Liver (tissue), 9 donors: ENCODE measurements around the gene ZC3HAV1. TPM values are rescaled to one million over a fixed set of nuclear protein-coding genes. Genes with fewer than 3 reads are reported as not detected.

Experiments
- DNase-seq: peaks from one replicate; pipeline ENCODE4 v3.0.0-alpha.2; 2017; ENCODE audit warnings: low spot score
- H3K27ac ChIP-seq, 2 donors: one replicate each; pipeline ENCODE4 v1.7.0; 2013; ENCODE audit warnings: inconsistent platforms in 2 of 2, low read length in 2 of 2, control low read depth in 1 of 2, low read depth in 1 of 2, mild to moderate bottlenecking in 1 of 2
- H3K27me3 ChIP-seq, 4 donors: one replicate each; pipeline versions ENCODE4 v1.6.1 to v1.7.0; 2013; ENCODE audit warnings: low read length in 3 of 4, inconsistent platforms in 1 of 4, mild to moderate bottlenecking in 1 of 4, moderate library complexity in 1 of 4; ENCODE audit not compliant: control insufficient read depth in 4 of 4, insufficient read depth in 4 of 4
- H3K36me3 ChIP-seq, 4 donors: one replicate each; pipeline versions ENCODE4 v1.6.1 to v1.7.0; 2013; ENCODE audit warnings: low read length in 3 of 4, mild to moderate bottlenecking in 3 of 4, low read depth in 1 of 4, moderate library complexity in 1 of 4; ENCODE audit not compliant: control insufficient read depth in 4 of 4, insufficient read depth in 3 of 4
- H3K4me1 ChIP-seq, 4 donors: one replicate each; pipeline versions ENCODE4 v1.6.1 to v1.7.0; 2013; ENCODE audit warnings: low read length in 3 of 4, mild to moderate bottlenecking in 3 of 4, moderate library complexity in 1 of 4; ENCODE audit not compliant: control insufficient read depth in 4 of 4, insufficient read depth in 4 of 4
- H3K4me3 ChIP-seq, 3 donors: one replicate each; pipeline versions ENCODE4 v1.6.1 to v1.7.0; 2013; ENCODE audit warnings: low read length in 3 of 3, control low read depth in 1 of 3, low read depth in 1 of 3, mild to moderate bottlenecking in 1 of 3
- H3K9ac ChIP-seq, 2 donors: one replicate each; pipeline ENCODE4 v1.7.0; 2013; ENCODE audit warnings: low read length in 2 of 2, mild to moderate bottlenecking in 2 of 2, moderate library complexity in 2 of 2, control low read depth in 1 of 2, low read depth in 1 of 2
- H3K9me3 ChIP-seq, 4 donors: one replicate each; pipeline versions ENCODE4 v1.6.1 to v1.7.0; 2013; ENCODE audit warnings: low read length in 3 of 4; ENCODE audit not compliant: control insufficient read depth in 4 of 4
- EGR1 ChIP-seq, 2 donors: IDR thresholded peaks; 2 replicates each; pipeline ENCODE4 v1.6.1; 2016 to 2018; ENCODE audit warnings: antibody characterized with exemption in 2 of 2, low read depth in 2 of 2
- FOXA1 ChIP-seq: IDR thresholded peaks from 2 replicates; pipeline ENCODE4 v1.6.1; 2016; ENCODE audit warnings: antibody characterized with exemption
- FOXA2 ChIP-seq: IDR thresholded peaks from 2 replicates; pipeline ENCODE4 v1.6.1; 2016; ENCODE audit warnings: antibody characterized with exemption
- GABPA ChIP-seq, 2 donors: IDR thresholded peaks in 1 of 2; conservative IDR thresholded peaks in 1 of 2; 2 replicates each; pipeline ENCODE4 v1.6.1; 2016; ENCODE audit warnings: antibody characterized with exemption in 2 of 2, mild to moderate bottlenecking in 1 of 2, moderate library complexity in 1 of 2
- HNF4A ChIP-seq, 2 donors: conservative IDR thresholded peaks; 2 replicates each; pipeline ENCODE4 v1.6.1; 2016; ENCODE audit warnings: antibody characterized with exemption in 2 of 2, mild to moderate bottlenecking in 2 of 2
- HNF4G ChIP-seq: IDR thresholded peaks from 2 replicates; pipeline ENCODE4 v1.6.1; 2016; ENCODE audit warnings: antibody characterized with exemption
- JUND ChIP-seq, 2 donors: IDR thresholded peaks; 2 replicates each; pipeline ENCODE4 v1.6.1; 2016; ENCODE audit warnings: antibody characterized with exemption in 2 of 2
- MAX ChIP-seq: IDR thresholded peaks from 2 replicates; pipeline ENCODE4 v1.6.1; 2016; ENCODE audit warnings: antibody characterized with exemption
- NR2F2 ChIP-seq: IDR thresholded peaks from 2 replicates; pipeline ENCODE4 v1.6.1; 2016; ENCODE audit warnings: antibody characterized with exemption
- RAD21 ChIP-seq, 2 donors: IDR thresholded peaks; 2 replicates each; pipeline ENCODE4 v1.6.1; 2016; ENCODE audit warnings: antibody characterized with exemption in 2 of 2, mild to moderate bottlenecking in 2 of 2
- RXRA ChIP-seq, 2 donors: IDR thresholded peaks; 2 replicates each; pipeline ENCODE4 v1.6.1; 2017 to 2018; ENCODE audit warnings: antibody characterized with exemption in 2 of 2, mild to moderate bottlenecking in 1 of 2
- SP1 ChIP-seq: IDR thresholded peaks from 2 replicates; pipeline ENCODE4 v1.6.1; 2018; ENCODE audit warnings: antibody characterized with exemption, mild to moderate bottlenecking
- TAF1 ChIP-seq: conservative IDR thresholded peaks from 2 replicates; pipeline ENCODE4 v1.6.1; 2016; ENCODE audit warnings: antibody characterized with exemption, mild to moderate bottlenecking
- YY1 ChIP-seq: IDR thresholded peaks from 2 replicates; pipeline ENCODE4 v1.6.1; 2016; ENCODE audit warnings: antibody characterized with exemption, mild to moderate bottlenecking
- WGBS: extraction: QIAGEN DNeasy Blood & Tissue Kit; methylation state at CpG from one replicate; pipeline ENCODE4 v1.1.7; 2013; 5-methylcytosine and 5-hydroxymethylcytosine counted together
- polyA plus RNA-seq, 2 donors: library from polyadenylated mRNA; stranded (reverse) in 1 of 2; unstranded in 1 of 2; fragments of 200-250 nt in 1 of 2; fragments of >200 nt in 1 of 2; fragmentation: Nextera tagmentation in 1 of 2; extraction: Ambion mirVana in 1 of 2; gene quantifications; one replicate each; pipeline versions ENCODE4 v1.2.1 to v1.2.3, GENCODE V29; 2013 to 2015
- total RNA-seq, 2 donors: library from RNA; depleted of rRNA; stranded (reverse); fragments of >200 nt; gene quantifications; one replicate each; pipeline ENCODE4 v1.2.3, GENCODE V29; 2014
- TF ChIP-seq, protein P1 (sequence below): fragments of 150-350 bp; IDR thresholded peaks from 2 replicates; pipeline ENCODE4 v1.5.1; 2017; ENCODE audit warnings: improper control_type of control experiment, low read depth, low read length; ENCODE audit not compliant: missing input control
- TF ChIP-seq, protein P2 (sequence below): IDR thresholded peaks from 2 replicates; pipeline ENCODE4 v1.6.1; 2016; ENCODE audit warnings: antibody characterized with exemption
- TF ChIP-seq, protein P3 (sequence below): IDR thresholded peaks from 2 replicates; pipeline ENCODE4 v1.6.1; 2016; ENCODE audit warnings: antibody characterized with exemption
- TF ChIP-seq, protein P4 (sequence below): IDR thresholded peaks from 2 replicates; pipeline ENCODE4 v1.6.1; 2016; ENCODE audit warnings: antibody characterized with exemption, mild to moderate bottlenecking
- donor health status: healthy.
- donor health status: healthy.
- donor health status: healthy.
- donor health status: healthy.
- donor health status: healthy.

The ZC3HAV1 gene
- total and polyA plus RNA-seq, 4 donors = 6.6 to 40.5 (median 16.5) TPM

DNA sequence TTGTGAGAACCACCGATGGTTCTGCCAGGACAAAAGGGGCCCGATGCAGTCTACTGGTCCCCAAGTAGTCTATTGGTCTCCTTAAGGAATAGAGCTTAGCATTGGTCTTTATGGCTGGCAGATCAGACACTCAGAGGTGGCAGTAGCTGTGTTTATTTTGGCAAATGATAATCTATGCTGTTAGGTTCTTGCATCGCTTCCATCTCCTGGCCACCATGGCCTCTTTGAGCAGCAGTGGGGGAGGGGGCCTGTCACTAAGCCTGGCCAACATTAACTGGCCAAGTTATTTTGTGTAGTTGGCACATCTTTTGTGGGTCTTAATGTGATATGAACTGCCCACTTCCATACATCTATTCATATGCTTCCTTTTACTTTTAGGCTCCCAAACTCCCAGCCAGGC, 4.5 kb upstream of the ZC3HAV1 start:
- Histone ChIP-seq H3K4me1 (peaks cover 0 to 4% (median 0%) of the 10 kb centered on the region in 4 donors), H3K27ac (no peak overlapping the region), H3K4me3 (no peak overlapping the region), H3K9me3 (no peaks in the 10 kb centered on the region), H3K27me3 (no peaks in the 10 kb centered on the region), H3K36me3 (no peaks in the 10 kb centered on the region), H3K9ac (no peak overlapping the region)
- 75% methylated on average over 3 of the region's 3 CpGs for whole genome bisulfite sequencing
- TF ChIP-seq HNF4A (conservative IDR thresholded peaks at IDR 0.05) = no peak
- TF ChIP-seq EGR1 (IDR thresholded peaks at IDR 0.05; ENCODE audit: low read depth in 2 of 2) = no peak
- TF ChIP-seq FOXA2 = no peak
- TF ChIP-seq RXRA (IDR thresholded peaks at IDR 0.05) = no peak
- TF ChIP-seq, protein P1, sequence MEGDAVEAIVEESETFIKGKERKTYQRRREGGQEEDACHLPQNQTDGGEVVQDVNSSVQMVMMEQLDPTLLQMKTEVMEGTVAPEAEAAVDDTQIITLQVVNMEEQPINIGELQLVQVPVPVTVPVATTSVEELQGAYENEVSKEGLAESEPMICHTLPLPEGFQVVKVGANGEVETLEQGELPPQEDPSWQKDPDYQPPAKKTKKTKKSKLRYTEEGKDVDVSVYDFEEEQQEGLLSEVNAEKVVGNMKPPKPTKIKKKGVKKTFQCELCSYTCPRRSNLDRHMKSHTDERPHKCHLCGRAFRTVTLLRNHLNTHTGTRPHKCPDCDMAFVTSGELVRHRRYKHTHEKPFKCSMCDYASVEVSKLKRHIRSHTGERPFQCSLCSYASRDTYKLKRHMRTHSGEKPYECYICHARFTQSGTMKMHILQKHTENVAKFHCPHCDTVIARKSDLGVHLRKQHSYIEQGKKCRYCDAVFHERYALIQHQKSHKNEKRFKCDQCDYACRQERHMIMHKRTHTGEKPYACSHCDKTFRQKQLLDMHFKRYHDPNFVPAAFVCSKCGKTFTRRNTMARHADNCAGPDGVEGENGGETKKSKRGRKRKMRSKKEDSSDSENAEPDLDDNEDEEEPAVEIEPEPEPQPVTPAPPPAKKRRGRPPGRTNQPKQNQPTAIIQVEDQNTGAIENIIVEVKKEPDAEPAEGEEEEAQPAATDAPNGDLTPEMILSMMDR = no peak
- TF ChIP-seq, protein P2, sequence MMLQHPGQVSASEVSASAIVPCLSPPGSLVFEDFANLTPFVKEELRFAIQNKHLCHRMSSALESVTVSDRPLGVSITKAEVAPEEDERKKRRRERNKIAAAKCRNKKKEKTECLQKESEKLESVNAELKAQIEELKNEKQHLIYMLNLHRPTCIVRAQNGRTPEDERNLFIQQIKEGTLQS = no peak
- no peak for DNase-seq

- H3K27me3 ChIP-seq = no peaks in the 10 kb centered on the region
- TF ChIP-seq, protein P3, sequence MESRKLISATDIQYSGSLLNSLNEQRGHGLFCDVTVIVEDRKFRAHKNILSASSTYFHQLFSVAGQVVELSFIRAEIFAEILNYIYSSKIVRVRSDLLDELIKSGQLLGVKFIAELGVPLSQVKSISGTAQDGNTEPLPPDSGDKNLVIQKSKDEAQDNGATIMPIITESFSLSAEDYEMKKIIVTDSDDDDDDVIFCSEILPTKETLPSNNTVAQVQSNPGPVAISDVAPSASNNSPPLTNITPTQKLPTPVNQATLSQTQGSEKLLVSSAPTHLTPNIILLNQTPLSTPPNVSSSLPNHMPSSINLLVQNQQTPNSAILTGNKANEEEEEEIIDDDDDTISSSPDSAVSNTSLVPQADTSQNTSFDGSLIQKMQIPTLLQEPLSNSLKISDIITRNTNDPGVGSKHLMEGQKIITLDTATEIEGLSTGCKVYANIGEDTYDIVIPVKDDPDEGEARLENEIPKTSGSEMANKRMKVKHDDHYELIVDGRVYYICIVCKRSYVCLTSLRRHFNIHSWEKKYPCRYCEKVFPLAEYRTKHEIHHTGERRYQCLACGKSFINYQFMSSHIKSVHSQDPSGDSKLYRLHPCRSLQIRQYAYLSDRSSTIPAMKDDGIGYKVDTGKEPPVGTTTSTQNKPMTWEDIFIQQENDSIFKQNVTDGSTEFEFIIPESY = no peak
- TF ChIP-seq NR2F2 = no peak
- TF ChIP-seq, protein P4, sequence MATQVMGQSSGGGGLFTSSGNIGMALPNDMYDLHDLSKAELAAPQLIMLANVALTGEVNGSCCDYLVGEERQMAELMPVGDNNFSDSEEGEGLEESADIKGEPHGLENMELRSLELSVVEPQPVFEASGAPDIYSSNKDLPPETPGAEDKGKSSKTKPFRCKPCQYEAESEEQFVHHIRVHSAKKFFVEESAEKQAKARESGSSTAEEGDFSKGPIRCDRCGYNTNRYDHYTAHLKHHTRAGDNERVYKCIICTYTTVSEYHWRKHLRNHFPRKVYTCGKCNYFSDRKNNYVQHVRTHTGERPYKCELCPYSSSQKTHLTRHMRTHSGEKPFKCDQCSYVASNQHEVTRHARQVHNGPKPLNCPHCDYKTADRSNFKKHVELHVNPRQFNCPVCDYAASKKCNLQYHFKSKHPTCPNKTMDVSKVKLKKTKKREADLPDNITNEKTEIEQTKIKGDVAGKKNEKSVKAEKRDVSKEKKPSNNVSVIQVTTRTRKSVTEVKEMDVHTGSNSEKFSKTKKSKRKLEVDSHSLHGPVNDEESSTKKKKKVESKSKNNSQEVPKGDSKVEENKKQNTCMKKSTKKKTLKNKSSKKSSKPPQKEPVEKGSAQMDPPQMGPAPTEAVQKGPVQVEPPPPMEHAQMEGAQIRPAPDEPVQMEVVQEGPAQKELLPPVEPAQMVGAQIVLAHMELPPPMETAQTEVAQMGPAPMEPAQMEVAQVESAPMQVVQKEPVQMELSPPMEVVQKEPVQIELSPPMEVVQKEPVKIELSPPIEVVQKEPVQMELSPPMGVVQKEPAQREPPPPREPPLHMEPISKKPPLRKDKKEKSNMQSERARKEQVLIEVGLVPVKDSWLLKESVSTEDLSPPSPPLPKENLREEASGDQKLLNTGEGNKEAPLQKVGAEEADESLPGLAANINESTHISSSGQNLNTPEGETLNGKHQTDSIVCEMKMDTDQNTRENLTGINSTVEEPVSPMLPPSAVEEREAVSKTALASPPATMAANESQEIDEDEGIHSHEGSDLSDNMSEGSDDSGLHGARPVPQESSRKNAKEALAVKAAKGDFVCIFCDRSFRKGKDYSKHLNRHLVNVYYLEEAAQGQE = no peak
- TF ChIP-seq, protein P1 = no peak
- no peak for TF ChIP-seq SP1
- no peak for TF ChIP-seq EGR1 (IDR thresholded peaks at IDR 0.05; ENCODE audit: low read depth in 2 of 2)
- no peak for TF ChIP-seq YY1
- TF ChIP-seq HNF4G = no peak
- no peak for TF ChIP-seq RXRA (IDR thresholded peaks at IDR 0.05)
- TF ChIP-seq FOXA1 = no peak
- TF ChIP-seq FOXA2 = no peak
- TF ChIP-seq JUND (IDR thresholded peaks at IDR 0.05) = no peak
- TF ChIP-seq, protein P2 = no peak
- TF ChIP-seq TAF1 = no peak
- TF ChIP-seq RAD21 (IDR thresholded peaks at IDR 0.05) = no peak
- TF ChIP-seq GABPA (IDR thresholded peaks at IDR 0.05 in 1 of 2, conservative IDR thresholded peaks at IDR 0.05 in 1 of 2) = no peak
- no peak for TF ChIP-seq MAX
- 85% methylated on average over 2 of the region's 2 CpGs for WGBS
- peaks cover 0 to 6% (median 3%) of the 10 kb centered on the region in 4 donors for H3K4me1 ChIP-seq
- no peak overlapping the region for H3K9ac ChIP-seq
- no peak overlapping the region for H3K27ac ChIP-seq
- no peak for DNase-seq
- H3K36me3 ChIP-seq = no peaks in the 10 kb centered on the region
- no peaks in the 10 kb centered on the region for H3K9me3 ChIP-seq
- no peak overlapping the region for H3K4me3 ChIP-seq
Measured at GRCh38 chr7:139112741-139113250, 3.3 kb upstream of the ZC3HAV1 start.
